ENCODE data around the gene KIF23.
"Not testable (repeated sequence)": the region's sequence is repeated elsewhere in the genome, so short reads cannot be mapped to it uniquely, and the experiment has no call there.

Gene KIF23

DNA sequence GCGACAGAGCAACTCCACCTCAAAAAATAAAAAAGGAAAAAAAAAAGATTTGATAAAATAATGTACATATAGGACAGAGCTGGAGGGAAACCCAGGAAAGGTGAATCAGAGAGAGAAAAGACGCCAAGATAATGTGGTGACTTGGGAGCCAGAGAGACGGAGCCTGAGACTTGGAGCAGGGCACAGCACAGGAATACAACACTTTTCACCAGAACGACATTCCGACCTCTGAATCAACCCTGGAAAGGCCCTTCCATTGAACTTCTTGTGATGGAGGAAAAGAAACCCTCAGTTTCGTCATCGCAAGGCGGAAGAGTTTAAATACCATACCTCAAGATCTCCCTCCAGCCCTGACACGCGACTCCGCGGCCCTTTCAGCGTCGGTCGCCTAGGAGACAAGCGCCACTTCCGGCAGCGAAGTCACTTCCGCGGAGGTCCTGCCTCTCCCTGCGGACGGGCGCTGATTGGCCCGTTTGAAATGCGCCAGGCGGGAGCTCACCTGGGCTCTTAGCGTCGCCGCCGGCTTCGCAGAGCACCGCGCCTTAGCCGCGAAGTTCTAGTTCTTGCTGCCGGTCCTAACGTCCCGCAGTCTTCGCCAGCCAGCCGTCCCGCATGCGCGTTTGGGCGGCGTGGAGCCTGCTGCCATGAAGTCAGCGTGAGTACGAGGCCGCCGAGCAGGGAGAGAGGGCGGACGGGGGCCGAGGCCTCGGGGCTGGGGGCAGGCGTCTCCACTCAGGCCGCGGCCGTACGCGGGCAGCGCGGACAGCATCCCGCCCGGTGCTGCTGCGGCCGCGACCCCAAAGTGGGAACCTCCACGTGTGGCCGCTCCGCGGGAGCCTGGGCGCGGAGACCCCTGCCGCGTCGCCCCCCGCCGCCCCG is at the start of gene KIF23:
TSS of gene KIF23 (plus strand) at position 528 of the 879 bp plus-strand sequence. CDS start at position 645, 117 bp downstream.
- peak; percentile 98 for DNase-seq

- DNase-seq: no peak
Measured at GRCh38 chr15:69367236-69367635, 46.9 kb upstream of the KIF23 start.

GRCh38 chr15:69369631-69370030 is 44.5 kb upstream of the KIF23 start:
- DNase-seq: no peak

GRCh38 chr15:69373406-69373805 is 40.7 kb upstream of the KIF23 start:
- DNase-seq: no peak

- DNase-seq: no peak
Measured at GRCh38 chr15:69375151-69375790, 38.9 kb upstream of the KIF23 start.

GRCh38 chr15:69377216-69377970 is 36.8 kb upstream of the KIF23 start:
- DNase-seq: no peak

DNA sequence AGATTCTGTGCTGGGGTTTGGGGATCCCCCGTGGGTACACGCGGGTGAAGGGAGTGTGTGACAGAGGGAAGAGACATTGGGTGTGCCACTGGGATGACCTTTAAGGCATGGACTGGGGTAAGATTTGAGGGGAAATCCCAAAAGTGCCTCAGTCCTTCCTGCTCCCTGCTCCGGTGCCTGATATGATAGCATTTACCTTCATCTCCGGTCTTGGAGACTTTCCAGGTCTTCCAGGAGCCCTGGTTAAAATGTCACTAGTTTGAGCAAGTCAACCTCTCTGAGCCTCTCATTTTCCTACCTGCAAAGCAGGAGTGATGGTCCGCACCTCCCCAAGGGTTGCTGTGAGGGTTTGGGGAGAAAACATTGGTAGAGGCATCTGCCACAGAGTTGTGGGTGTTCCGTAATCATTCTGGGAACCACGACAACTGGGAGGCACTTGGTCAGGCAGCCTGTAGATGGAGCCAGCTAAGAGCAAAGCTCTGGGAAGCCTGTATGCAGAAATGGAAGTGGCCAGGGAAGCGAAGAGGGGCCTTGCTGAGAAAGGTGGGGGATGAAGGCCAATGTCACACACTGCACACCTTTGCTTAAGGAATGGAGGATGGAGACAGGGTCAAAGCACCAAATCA is 33.9 kb upstream of the KIF23 start:
- no peak for DNase-seq

DNA sequence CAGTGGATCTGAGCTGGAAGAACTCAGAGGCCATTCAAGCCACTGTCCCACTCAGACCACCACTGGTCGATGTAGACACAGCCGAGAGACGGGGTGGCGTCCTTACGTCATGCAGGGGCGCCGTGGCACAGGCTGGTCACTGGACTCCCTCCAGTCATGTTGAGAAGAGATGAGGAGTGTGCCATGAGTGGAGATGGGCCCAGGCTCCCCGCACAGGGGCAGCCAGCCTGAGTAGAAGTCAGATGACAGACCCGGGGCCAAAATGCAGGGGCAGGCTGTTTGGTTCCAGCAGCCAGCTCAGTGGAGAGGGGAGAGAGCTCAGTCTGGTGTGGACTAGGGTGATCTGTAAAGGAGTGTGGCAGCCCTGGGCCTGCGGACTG is 33.4 kb upstream of the KIF23 start:
- DNase-seq: no peak

- not testable (repeated sequence) for DNase-seq
Measured at GRCh38 chr15:69382176-69382575, 32.0 kb upstream of the KIF23 start.

GRCh38 chr15:69384066-69384465 is 30.1 kb upstream of the KIF23 start:
- not testable (repeated sequence) for DNase-seq

DNA sequence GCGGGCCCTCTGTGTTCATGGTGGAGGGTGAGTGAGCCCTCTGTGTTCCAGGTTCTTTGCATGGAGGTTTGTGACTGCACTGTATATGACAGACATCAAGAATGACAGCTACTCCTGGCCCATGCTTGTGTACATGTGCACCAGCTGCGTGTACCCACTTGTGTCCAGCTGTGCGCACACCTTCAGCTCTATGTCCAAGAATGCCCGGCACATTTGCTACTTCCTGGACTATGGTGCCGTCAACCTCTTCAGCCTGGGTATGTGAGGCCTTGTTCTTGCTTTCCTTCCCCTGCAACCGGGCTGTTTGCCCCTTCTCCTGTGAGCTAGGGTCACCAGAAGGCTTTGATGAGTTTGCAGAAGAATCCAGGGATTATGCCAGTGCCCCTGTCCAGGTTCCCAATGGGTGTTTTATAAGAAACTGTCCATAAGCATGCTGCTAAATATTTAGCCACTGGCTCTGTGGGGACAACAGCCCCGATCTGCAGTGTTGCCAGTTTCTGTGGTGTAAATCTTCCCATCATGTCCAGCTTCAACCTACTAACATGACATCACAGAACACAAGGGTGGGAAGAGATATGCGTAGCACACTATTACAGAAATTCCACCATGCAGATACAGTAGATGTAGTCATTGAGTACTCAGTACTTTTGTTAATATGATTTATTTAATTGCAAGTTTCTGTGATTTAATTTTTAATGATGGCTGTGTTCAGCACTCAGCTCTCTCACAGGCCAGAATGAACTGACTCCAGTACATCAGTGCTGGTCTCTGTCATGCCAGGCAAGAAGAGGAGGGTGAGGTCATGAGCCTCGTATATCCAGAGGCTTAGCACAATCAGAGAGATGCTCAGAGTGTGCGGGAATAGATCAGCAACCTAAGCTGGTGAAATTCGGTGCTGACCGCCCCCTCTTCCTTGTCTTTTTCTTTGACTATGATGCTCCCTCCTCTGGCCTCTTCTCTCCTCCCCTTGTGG is 29.2 kb upstream of the KIF23 start:
- no peak for DNase-seq

DNA sequence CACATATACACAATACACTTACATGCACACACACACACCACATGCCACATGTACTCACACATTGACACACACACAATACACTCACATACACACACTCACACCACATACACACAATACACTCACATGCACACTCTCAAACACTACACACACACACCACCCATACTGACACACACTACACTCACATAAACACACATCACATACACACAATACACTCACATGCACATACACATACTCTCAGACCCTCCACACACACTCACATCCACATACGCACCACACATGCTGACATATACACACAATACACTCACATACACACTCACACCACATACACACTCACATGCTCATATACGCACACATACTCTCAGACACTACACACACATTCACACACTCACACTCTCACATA is 28.3 kb upstream of the KIF23 start:
- DNase-seq: no peak

DNA sequence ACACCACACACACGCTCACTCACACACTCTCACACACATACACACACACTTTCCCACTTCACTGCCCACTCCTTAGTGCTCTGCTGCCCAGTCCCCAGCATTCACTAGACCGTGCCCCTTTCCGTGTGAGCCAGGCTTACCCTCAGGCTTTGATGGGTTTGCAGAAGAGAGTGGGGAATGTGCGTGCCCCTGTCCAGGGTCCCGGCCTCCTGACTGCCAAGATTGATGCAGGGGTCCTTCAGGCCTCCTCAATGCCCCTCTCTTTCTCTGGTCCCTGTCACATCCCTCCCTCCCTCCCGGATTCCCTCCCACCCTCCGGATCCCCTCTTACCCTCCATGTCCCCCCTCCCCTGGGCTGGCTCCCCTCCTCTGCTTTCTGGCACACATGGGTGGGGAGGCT is 27.9 kb upstream of the KIF23 start:
- no peak for DNase-seq

DNA sequence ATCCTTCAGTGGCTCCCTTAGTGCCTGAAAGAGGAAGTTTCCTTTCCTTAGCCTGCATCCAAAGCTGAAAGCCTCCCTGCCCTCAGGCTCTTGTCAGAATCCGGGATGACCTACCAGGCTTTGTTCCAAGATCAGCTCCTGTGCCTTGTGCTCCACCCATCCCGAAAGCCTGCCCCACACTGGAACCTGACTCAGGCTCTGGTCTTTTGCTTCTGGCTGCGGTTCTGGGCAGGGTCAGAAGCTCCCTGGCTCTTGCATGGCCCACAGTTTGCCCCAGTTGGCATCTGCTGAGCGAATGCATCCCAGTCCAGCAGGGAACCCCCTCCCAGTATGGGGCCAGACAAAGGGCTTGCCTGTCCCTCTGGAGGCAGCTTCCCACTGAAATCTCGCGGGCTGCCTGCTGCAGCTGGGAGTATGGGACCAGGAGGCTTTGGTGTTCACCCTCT is 25.9 kb upstream of the KIF23 start:
- DNase-seq: no peak

DNA sequence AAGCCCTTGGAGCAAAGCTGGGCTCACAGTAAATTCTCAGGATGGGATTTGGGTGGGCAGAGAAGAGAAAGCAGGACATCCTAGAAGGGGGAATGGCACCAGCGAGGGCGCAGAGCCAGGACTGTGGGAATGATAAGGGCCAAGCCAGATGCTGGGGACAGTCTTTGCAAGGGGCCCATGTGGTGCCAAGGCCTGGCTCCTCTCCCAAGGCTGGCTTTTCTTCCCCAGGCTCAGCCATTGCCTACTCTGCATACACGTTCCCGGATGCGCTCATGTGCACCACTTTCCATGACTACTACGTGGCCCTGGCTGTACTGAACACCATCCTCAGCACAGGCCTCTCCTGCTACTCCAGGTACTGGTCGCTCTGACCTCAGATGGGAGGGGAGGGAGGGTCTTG is 24.7 kb upstream of the KIF23 start:
- DNase-seq: no peak

GRCh38 chr15:69390575-69390974 is 23.6 kb upstream of the KIF23 start:
- DNase-seq: no peak

DNA sequence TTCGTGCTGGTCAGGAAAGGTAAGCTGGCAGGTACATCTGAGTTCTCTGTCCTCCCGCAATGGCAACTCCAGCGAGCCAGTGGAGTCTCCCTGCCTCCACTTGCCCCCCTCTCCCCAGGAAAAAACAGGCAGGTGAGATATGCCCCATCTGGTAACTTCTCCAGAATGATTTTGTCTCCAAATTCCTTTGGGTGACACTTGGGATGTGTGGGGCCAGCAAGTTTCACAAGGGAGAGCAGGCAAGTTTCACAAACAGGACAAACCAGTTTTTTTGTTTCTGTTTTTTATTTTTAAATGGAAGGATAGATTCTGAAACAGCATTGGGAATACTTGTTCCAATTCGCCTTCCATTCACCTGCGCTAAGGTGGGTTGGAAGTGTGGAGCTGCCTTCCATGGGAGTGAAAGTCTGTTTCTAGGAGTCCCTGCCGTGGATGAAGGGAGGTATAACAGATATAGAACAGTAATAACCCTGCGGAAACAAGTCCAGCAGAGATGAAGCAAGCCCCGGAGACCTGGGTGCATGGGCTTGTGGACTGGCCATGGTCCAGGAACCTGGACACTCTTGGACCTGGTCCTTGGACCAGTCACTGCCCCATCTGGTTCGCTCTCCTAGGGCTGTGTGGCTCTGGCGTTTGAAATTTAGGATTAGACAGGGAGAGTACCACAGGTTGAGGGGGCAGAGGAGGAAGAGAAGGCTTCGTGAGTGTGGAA is 22.9 kb upstream of the KIF23 start:
- DNase-seq: no peak

GRCh38 chr15:69392352-69392751 is 21.8 kb upstream of the KIF23 start:
- DNase-seq: no peak

- DNase-seq: no peak
Measured at GRCh38 chr15:69393831-69394491, 20.2 kb upstream of the KIF23 start.

DNA sequence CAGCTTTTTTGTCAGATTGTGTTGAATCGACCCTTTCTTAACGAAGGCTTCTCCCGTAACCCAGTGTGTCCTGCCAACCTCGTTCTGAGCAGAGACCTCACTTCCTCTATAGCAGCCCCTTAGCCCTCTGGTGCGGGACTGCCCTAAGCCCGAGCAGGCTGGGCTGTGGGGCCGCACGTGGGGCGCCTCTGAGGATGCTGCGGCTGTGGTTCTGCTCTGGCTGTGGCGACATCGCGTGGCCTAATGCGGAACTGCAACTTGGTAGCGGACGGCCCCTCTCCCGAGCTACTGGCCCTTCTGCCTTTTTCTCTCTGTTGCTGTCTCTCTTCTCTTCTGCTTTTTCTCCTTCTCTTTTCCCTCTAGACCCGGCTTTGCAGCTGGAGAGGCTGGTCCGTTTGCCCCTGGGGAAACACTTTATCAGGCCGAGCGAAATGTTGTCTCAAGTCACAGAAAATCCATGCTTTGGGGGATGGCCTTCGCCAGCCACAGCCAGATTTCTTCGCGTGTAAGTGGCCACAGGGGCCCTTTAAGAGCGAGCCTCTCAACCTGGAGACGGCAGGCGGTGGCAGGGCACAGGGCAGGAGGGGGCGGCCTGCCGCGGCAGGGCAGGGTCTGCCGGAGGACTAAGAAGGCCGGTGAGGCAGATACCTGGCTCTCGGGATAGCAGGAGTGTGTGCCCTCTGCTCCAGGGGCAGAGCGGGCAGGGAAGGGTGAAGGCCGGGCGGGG is 19.4 kb upstream of the KIF23 start:
- peak; percentile 48 for DNase-seq

All from NCI-H1105 (cell line).